Sigmoid colon (tissue), 7 donors: ENCODE data around the gene PPP1R3D. TPM values are rescaled to one million over a fixed set of nuclear protein-coding genes. Genes with fewer than 3 reads are reported as not detected.

Experiments
- DNase-seq: peaks from one replicate; pipeline ENCODE4 v3.0.0-alpha.2; 2019
- H3K27ac ChIP-seq, 4 donors: fragments of 200-600 bp; sonication (generic); one replicate each; pipeline ENCODE4 v1.5.1; 2016 to 2019; ENCODE audit warnings: mild to moderate bottlenecking in 1 of 4
- H3K27me3 ChIP-seq, 3 donors: fragments of 200-600 bp; sonication (generic); one replicate each; pipeline ENCODE4 v1.5.1; 2019; ENCODE audit warnings: mild to moderate bottlenecking in 1 of 3
- H3K36me3 ChIP-seq, 4 donors: fragments of 200-600 bp; sonication (generic); one replicate each; pipeline ENCODE4 v1.5.1; 2016 to 2019
- H3K4me1 ChIP-seq, 4 donors: fragments of 200-600 bp; sonication (generic); one replicate each; pipeline ENCODE4 v1.5.1; 2017 to 2019
- H3K4me3 ChIP-seq, 4 donors: fragments of 200-600 bp; sonication (generic); one replicate each; pipeline ENCODE4 v1.5.1; 2017 to 2019; ENCODE audit warnings: mild to moderate bottlenecking in 2 of 4, moderate library complexity in 1 of 4
- H3K9me3 ChIP-seq, 4 donors: fragments of 200-600 bp in 3 of 4; sonication (generic) in 3 of 4; one replicate each; pipeline versions ENCODE4 v1.5.1 to v1.6.1; 2013 to 2019
- EP300 ChIP-seq, 4 donors: sonication (generic); formaldehyde crosslinking; IDR thresholded peaks; one replicate each; pipeline ENCODE4 v1.6.1; 2017; ENCODE audit warnings: antibody characterized with exemption in 4 of 4
- POLR2A ChIP-seq, 2 donors: fragments of 450-650 bp; IDR thresholded peaks; one replicate each; pipeline ENCODE4 v1.6.1; 2016; ENCODE audit warnings: antibody characterized with exemption in 2 of 2, mild to moderate bottlenecking in 2 of 2, moderate library complexity in 2 of 2
- POLR2AphosphoS5 ChIP-seq, 4 donors: sonication (generic); formaldehyde crosslinking; IDR thresholded peaks; one replicate each; pipeline ENCODE4 v1.6.1; 2017; ENCODE audit warnings: antibody characterized with exemption in 4 of 4
- WGBS, 2 donors: extraction: QIAGEN DNeasy Blood & Tissue Kit; methylation state at CpG; one replicate each; pipeline ENCODE4 v1.1.7; 2013; 5-methylcytosine and 5-hydroxymethylcytosine counted together
- intact Hi-C: fragments of 100-400 bp; cut with DNase I; formaldehyde crosslinking; loops from one replicate; pipeline ENCODE4 v1.15.1; 2023
- polyA plus RNA-seq, 3 donors: library from polyadenylated mRNA; stranded (reverse); fragments of 200-250 nt; gene quantifications; one replicate each; pipeline ENCODE4 v1.2.3, GENCODE V29; 2013
- total RNA-seq, 4 donors: library from RNA; depleted of rRNA; stranded (reverse); fragments of >200 nt; gene quantifications; one replicate each; pipeline ENCODE4 v1.1.0, GENCODE V29; 2016
- TF ChIP-seq, protein P1 (sequence below), 4 experiments: fragments of 450-650 bp in 3 of 4; fragments of 200-600 bp in 1 of 4; IDR thresholded peaks; one replicate each; pipeline ENCODE4 v1.5.1; 2016 to 2019; ENCODE audit warnings: antibody characterized with exemption in 4 of 4, mild to moderate bottlenecking in 3 of 4, moderate library complexity in 2 of 4
- donor health status: healthy with polysubstance abuse.
- donor health status: Bipolar disorder and iron deficiency.
- donor health status: healthy.

The PPP1R3D gene
- total and polyA plus RNA-seq, 7 donors = 2.4 to 9.5 (median 5.3) TPM

DNA sequence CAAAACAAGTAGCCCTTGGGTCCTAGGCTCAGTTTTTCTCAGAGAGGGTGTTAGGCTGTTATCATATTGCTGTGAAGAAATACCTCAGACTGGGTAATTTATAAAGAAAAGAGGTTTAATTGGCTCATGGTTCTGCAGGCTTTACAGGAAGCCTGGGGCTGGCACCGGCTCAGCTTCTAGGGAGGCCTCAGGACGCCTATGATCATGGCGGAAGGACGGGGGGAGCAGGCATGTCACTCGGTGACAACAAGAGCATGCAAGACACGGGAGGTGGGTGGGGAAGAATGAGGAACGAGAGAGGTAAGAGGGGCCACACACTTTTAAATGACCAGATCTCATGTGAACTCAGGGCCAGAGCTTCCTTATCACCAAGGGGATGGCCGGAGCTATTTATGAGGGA is 45.1 kb upstream of the PPP1R3D start:
- no peak for TF ChIP-seq EP300 (IDR thresholded peaks at IDR 0.05)
- no peaks in the 10 kb centered on the region for H3K27me3 ChIP-seq
- H3K4me3 ChIP-seq = no peak overlapping the region
- intact Hi-C loops = no loop called here
- H3K4me1 ChIP-seq = no peaks in the 10 kb centered on the region
- no peak overlapping the region for H3K27ac ChIP-seq
- DNase-seq = no peak
- H3K36me3 ChIP-seq = no peaks in the 10 kb centered on the region
- no peaks in the 10 kb centered on the region for H3K9me3 ChIP-seq
- WGBS, 2 donors = 77 to 86% methylated on average over 8 of the region's 8 CpGs

DNA sequence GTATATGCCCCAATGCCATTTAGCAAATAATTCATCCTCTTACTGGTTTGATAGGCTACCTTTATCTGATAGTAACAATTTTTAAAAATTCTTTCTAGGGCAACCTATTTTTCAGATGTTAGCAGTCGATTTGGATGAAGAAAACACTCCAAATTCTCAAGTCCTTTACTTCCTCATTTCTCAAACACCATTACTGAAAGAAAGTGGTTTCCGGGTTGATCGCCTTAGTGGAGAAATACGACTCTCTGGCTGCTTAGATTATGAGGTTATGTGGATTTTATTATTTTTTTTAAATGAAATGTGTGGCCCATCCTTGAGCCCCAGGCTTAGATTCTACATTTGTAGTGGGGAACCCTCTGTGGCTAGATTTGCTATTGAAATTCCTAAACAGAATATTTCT is 44.4 kb upstream of the PPP1R3D start:
- intact Hi-C loops = no loop called here
- Histone ChIP-seq H3K27me3 (no peaks in the 10 kb centered on the region), H3K9me3 (no peaks in the 10 kb centered on the region), H3K4me1 (no peaks in the 10 kb centered on the region), H3K36me3 (no peaks in the 10 kb centered on the region), H3K4me3 (no peak overlapping the region), H3K27ac (no peak overlapping the region)
- no peak for TF ChIP-seq POLR2AphosphoS5 (IDR thresholded peaks at IDR 0.05)
- no peak for TF ChIP-seq POLR2A (IDR thresholded peaks at IDR 0.05)
- TF ChIP-seq, protein P1, sequence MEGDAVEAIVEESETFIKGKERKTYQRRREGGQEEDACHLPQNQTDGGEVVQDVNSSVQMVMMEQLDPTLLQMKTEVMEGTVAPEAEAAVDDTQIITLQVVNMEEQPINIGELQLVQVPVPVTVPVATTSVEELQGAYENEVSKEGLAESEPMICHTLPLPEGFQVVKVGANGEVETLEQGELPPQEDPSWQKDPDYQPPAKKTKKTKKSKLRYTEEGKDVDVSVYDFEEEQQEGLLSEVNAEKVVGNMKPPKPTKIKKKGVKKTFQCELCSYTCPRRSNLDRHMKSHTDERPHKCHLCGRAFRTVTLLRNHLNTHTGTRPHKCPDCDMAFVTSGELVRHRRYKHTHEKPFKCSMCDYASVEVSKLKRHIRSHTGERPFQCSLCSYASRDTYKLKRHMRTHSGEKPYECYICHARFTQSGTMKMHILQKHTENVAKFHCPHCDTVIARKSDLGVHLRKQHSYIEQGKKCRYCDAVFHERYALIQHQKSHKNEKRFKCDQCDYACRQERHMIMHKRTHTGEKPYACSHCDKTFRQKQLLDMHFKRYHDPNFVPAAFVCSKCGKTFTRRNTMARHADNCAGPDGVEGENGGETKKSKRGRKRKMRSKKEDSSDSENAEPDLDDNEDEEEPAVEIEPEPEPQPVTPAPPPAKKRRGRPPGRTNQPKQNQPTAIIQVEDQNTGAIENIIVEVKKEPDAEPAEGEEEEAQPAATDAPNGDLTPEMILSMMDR (IDR thresholded peaks at IDR 0.05) = no peak
- TF ChIP-seq EP300 (IDR thresholded peaks at IDR 0.05) = no peak
- WGBS, 2 donors = 43 to 80% methylated on average over 4 of the region's 4 CpGs
- DNase-seq = no peak

DNA sequence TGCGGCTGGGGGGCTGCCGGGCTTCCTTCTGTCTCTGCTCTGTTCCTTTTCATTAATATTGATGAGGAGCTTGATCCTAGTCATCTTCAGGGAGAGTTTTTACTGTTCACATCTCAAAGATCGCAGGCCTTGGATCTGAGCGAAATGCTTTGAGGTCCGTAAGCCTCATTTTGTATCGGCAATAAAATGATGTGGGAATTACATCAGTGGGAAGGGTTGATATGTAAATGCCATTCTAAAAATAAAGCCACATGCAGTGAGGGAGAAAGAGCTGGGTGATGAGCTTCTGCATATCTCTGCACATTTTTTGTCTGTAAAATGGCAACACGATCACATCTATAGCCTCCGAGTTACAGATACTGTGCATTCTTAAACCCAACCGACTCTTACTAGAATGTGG is 43.0 kb upstream of the PPP1R3D start:
- no peak overlapping the region for H3K4me3 ChIP-seq
- TF ChIP-seq, protein P1 (IDR thresholded peaks at IDR 0.05) = no peak
- no peak for TF ChIP-seq POLR2A (IDR thresholded peaks at IDR 0.05)
- no peak for TF ChIP-seq EP300 (IDR thresholded peaks at IDR 0.05)
- TF ChIP-seq POLR2AphosphoS5 (IDR thresholded peaks at IDR 0.05) = no peak

DNA sequence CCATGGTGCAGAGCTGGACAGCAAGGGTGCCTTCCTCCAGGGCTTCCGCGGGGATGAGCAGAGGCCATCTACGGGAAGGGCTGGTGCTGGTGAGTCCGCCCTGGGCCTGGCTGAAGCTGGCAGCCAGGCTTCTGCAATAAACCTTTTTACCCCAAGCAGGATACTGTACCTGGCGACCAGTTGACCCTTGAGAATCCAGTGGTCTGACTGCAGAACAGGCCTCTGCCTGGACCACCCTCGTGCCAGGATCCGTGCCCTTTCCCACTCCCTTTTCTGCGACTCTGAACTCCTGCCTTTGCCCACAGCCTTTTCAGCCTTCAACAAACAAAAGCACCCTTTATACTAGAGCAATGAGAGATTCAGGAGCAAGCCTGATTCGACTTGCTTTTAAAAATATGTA is 37.0 kb upstream of the PPP1R3D start:
- Histone ChIP-seq H3K36me3 (no peaks in the 10 kb centered on the region), H3K4me3 (no peak overlapping the region), H3K4me1 (peaks cover 0 to 13% (median 7%) of the 10 kb centered on the region in 4 donors), H3K9me3 (no peaks in the 10 kb centered on the region), H3K27ac (no peak overlapping the region), H3K27me3 (no peaks in the 10 kb centered on the region)
- TF ChIP-seq, protein P1 (IDR thresholded peaks at IDR 0.05) = no peak
- TF ChIP-seq POLR2AphosphoS5 (IDR thresholded peaks at IDR 0.05) (no peak), EP300 (IDR thresholded peaks at IDR 0.05) (no peak), POLR2A (IDR thresholded peaks at IDR 0.05) (no peak)
- DNase-seq = no peak
- WGBS, 2 donors = 90 to 92% methylated on average over 9 of the region's 9 CpGs
- intact Hi-C loops = no loop called here

More for the DNA sequence above, 43.0 kb upstream of the PPP1R3D start:
- Histone ChIP-seq H3K27ac (no peak overlapping the region), H3K4me1 (no peaks in the 10 kb centered on the region), H3K9me3 (no peaks in the 10 kb centered on the region), H3K27me3 (no peaks in the 10 kb centered on the region), H3K36me3 (no peaks in the 10 kb centered on the region)
- DNase-seq = no peak
- intact Hi-C loops = no loop called here
- WGBS, 2 donors = 94 to 95% methylated on average over 9 of the region's 9 CpGs

DNA sequence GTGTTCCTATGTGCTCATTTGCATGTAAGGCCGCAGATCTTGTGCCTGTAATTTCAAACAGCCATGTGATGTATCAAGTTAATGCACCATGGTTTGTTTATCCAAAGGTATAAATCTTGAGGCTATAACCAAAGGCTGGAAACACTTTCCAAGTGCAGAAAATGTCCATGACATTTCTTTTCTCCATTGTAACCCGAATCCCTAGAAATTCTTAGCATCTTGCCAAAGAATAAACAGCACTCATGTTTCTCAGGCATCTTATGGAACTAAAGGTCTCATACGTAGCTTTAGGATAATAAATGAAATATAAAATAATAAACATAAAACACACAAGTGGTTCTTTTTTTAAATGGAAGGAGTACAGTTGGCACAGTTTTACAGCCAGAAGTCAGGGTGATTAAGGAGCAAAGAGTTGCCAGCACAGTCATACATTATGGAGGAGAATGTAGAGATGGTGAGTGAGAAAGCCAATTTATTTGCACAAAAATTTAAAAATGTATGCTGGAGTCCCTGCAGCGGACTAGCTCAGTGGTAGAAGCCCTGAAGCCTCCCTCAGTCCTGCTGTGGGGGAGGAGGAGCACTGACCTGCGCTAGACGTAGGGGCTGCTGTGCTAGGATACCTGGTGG is 36.2 kb upstream of the PPP1R3D start:
- 67 to 80% methylated on average over 6 of the region's 6 CpGs for WGBS, 2 donors
- TF ChIP-seq, protein P1 (IDR thresholded peaks at IDR 0.05) = no peak
- TF ChIP-seq POLR2A (IDR thresholded peaks at IDR 0.05) = no peak
- TF ChIP-seq POLR2AphosphoS5 (IDR thresholded peaks at IDR 0.05) = no peak
- TF ChIP-seq EP300 (IDR thresholded peaks at IDR 0.05) = no peak
- H3K27me3 ChIP-seq = no peaks in the 10 kb centered on the region
- intact Hi-C loops = no loop called here
- peaks cover 0 to 13% (median 7%) of the 10 kb centered on the region in 4 donors for H3K4me1 ChIP-seq
- H3K4me3 ChIP-seq = no peak overlapping the region
- no peaks in the 10 kb centered on the region for H3K36me3 ChIP-seq
- DNase-seq = no peak
- no peaks in the 10 kb centered on the region for H3K9me3 ChIP-seq
- no peak overlapping the region for H3K27ac ChIP-seq
